ENCODE measurements around the gene ITGB1BP2.
"Not testable (repeated sequence)": the region's sequence is repeated elsewhere in the genome, so short reads cannot be mapped to it uniquely, and the experiment has no call there.

ITGB1BP2 gene

GRCh38 chrX:71285929-71286328, 15.6 kb upstream of the ITGB1BP2 start:
- Mint-ChIP-seq H3K27ac (no peak overlapping the region), H3K9me3 (no peaks in the 10 kb centered on the region), H3K27me3 (no peaks in the 10 kb centered on the region), H3K4me1 (peaks cover 28% of the 10 kb centered on the region), H3K36me3 (peaks cover 24% of the 10 kb centered on the region), H3K4me3 (peak overlapping the region; percentile 95)
- DNase-seq, result no peak
- CTCF ChIA-PET, result no interaction called here

- Mint-ChIP-seq H3K27me3 (no peaks in the 10 kb centered on the region), H3K27ac (no peak overlapping the region), H3K4me3 (no peak overlapping the region), H3K9me3 (no peaks in the 10 kb centered on the region), H3K36me3 (peaks cover 28% of the 10 kb centered on the region), H3K4me1 (peaks cover 10% of the 10 kb centered on the region)
- CTCF ChIA-PET, result interaction anchor here (1.0 kb wide), 1 partner anchor 75 kb away, joined by 3 read pairs; the partner anchor contains the start of gene TAF1
- no peak for DNase-seq
These were observed 10.2 kb upstream of the ITGB1BP2 start for GRCh38 chrX:71291381-71291780.

GRCh38 chrX:71292669-71293365, 8.7 kb upstream of the ITGB1BP2 start:
- Mint-ChIP-seq H3K36me3 (peaks cover 42% of the 10 kb centered on the region), H3K27me3 (no peaks in the 10 kb centered on the region), H3K9me3 (no peaks in the 10 kb centered on the region), H3K4me3 (no peak overlapping the region), H3K27ac (no peak overlapping the region), H3K4me1 (peaks cover 7% of the 10 kb centered on the region)
- CTCF ChIA-PET, result interaction anchor here (0.6 kb wide), 1 partner anchor 253 kb away, joined by 4 read pairs; no protein-coding TSS in a partner anchor
- DNase-seq, result no peak

DNA sequence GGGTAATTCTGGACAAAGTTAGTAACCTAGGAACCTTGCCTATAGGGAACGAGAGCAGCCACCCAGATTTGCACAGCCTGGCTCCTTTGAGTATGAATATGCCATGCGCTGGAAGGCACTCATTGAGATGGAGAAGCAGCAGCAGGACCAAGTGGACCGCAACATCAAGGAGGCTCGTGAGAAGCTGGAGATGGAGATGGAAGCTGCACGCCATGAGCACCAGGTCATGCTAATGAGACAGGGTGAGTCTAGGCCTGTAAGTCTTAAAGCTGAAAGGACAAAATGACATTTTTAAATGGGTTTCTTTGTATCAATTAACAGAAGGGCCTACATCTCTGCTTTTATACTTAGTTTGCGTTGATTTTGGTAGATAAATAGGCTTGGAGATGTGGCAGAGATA, 4.7 kb upstream of the ITGB1BP2 start:
- Mint-ChIP-seq H3K4me3 (no peak overlapping the region), H3K27me3 (no peaks in the 10 kb centered on the region), H3K36me3 (peaks cover 55% of the 10 kb centered on the region), H3K9me3 (no peaks in the 10 kb centered on the region), H3K27ac (no peak overlapping the region), H3K4me1 (peaks cover 9% of the 10 kb centered on the region)
- DNase-seq, result no peak
- CTCF ChIA-PET, result no interaction called here

DNA sequence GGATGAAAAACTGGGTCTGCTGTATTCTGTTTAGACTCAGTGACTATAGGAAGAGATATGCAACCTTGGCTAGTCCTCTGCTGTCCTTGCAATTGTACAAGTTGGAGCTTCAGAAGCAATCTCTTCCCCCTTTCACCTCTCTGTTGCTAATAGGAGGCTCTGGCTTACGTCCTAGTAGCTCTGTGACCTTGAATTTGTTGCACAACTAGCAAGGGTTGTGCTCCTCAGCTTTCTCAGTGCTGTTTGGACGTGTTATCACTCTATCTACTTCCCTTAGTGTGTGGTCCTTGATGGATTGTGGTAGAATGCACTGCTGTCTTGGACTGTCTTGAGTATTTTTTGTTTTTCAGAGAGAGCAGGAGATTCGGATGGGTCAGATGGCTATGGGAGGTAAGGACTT, 3.4 kb upstream of the ITGB1BP2 start:
- peaks cover 62% of the 10 kb centered on the region for H3K36me3 Mint-ChIP-seq
- peaks cover 18% of the 10 kb centered on the region for H3K4me1 Mint-ChIP-seq
- no peak for DNase-seq
- CTCF ChIA-PET, result interaction anchor here (0.7 kb wide), 1 partner anchor 254 kb away, joined by 3 read pairs; no protein-coding TSS in a partner anchor
- no peak overlapping the region for H3K27ac Mint-ChIP-seq
- H3K27me3 Mint-ChIP-seq, result no peaks in the 10 kb centered on the region
- H3K4me3 Mint-ChIP-seq, result no peak overlapping the region
- H3K9me3 Mint-ChIP-seq, result no peaks in the 10 kb centered on the region

GRCh38 chrX:71300064-71300463, 1.5 kb upstream of the ITGB1BP2 start:
- CTCF ChIA-PET, H3K9me3 Mint-ChIP-seq, H3K27me3 Mint-ChIP-seq, H3K27ac Mint-ChIP-seq, DNase-seq, H3K4me3 Mint-ChIP-seq: not testable (repeated sequence)
- Mint-ChIP-seq H3K36me3 (peaks cover 68% of the 10 kb centered on the region), H3K4me1 (peaks cover 18% of the 10 kb centered on the region)

DNA sequence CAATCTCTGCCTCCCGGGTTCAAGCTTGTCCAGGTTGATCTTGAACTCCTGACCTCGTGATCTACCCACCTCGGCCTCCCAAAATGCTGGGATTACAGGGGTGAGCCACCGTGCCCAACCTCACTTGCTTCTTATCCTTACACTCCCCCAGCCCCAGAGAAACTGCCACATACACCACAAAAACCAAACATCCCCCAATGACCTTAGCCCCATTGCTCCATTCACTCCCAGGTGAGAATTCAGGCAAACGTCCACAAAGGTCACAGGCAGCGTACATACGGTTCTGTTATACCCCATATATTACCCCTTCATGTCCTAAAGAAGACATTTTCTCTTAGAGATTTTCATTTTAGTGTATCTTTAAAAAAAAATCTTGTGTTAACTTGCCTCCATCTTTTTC, 1.1 kb upstream of the ITGB1BP2 start:
- CTCF ChIA-PET, H3K27ac Mint-ChIP-seq: not testable (repeated sequence)

DNA sequence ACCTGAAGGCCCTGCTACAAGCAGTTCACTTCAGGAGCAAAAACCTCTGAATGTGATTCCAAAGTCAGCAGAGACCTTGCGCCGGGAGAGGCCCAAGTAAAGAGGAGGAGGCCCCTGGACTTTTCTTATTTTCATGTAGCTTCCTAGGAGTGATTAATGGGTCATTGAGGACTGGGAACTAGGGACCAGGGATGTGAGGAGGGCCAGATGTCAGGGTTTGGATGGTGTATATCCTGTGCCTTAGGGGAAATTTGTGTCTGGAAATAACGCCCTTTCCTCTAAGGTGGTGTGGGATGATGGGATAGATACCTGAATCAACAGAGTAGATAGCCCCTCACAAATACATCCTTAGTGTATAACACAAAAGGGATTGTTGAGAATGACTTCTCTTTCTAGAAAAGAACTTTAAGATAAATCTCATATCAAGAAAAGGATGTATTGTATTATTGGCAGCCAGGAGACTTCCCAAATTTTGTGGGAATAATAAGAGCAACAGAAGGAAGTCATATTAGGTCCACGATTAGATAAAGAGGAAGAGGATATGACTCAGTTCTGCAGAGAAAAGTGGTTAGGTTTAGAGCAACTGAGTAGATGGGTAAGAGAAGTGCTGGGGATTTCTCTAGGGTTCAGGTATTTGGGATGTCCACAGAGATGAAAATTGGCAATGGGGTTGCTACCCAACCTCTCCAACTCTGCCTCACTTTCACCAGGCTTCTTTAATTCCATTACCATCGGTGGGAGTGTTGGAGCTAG, 1.1 kb downstream of the ITGB1BP2 start:
- DNase-seq, result no peak
- CTCF ChIA-PET, result no interaction called here
- Mint-ChIP-seq H3K4me1 (peaks cover 18% of the 10 kb centered on the region), H3K4me3 (no peak overlapping the region), H3K27ac (peak overlapping the region; percentile 65), H3K27me3 (no peaks in the 10 kb centered on the region), H3K9me3 (no peaks in the 10 kb centered on the region), H3K36me3 (peaks cover 54% of the 10 kb centered on the region)

More for the DNA sequence above, 1.1 kb upstream of the ITGB1BP2 start:
- H3K9me3 Mint-ChIP-seq, DNase-seq, H3K4me3 Mint-ChIP-seq, H3K27me3 Mint-ChIP-seq: not testable (repeated sequence)
- Mint-ChIP-seq H3K36me3 (peaks cover 68% of the 10 kb centered on the region), H3K4me1 (peaks cover 18% of the 10 kb centered on the region)

DNA sequence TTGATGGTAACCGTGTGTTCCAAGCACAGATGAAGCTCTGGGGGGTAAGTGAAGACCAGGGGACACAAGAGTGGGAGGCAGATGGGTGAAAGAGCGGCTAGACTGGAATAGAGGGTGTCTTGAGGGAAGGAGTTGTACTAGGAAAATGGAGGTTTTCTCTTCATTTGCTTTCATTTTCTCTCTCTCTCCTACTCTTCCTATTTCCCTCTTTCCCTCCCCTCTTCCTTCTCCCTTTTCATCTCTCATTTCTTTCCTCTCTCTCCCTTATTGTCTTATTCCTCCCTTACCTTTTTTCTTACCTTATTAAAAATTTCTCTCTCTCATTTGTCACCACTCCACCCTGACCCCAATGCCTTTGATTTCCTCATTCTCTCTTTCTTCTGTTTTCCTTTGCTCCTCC, 3.0 kb downstream of the ITGB1BP2 start:
- Mint-ChIP-seq H3K9me3 (no peaks in the 10 kb centered on the region), H3K36me3 (peaks cover 44% of the 10 kb centered on the region), H3K4me1 (peaks cover 18% of the 10 kb centered on the region), H3K4me3 (no peak overlapping the region), H3K27ac (no peak overlapping the region), H3K27me3 (no peaks in the 10 kb centered on the region)
- DNase-seq, result no peak
- CTCF ChIA-PET, result no interaction called here

DNA sequence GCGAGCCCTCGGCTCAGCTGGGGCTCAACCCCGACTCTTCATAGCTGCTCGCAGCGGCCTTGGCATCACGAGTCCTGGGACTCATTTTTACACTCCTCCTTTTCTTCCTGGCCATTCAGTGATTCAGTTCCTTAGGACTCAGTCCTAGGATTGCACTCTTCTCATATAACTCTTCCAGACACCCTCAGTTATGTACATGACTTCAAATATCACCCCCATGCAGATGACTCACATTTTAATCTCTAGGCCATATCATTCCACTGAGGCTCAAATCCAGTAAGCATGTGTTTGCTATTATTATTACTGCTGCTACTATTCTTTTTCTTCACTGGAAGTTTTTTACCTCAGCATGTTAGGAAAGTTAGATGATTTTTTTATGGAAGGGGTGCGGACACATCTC, 14.4 kb downstream of the ITGB1BP2 start:
- CTCF ChIA-PET, result no interaction called here
- Mint-ChIP-seq H3K4me3 (no peak overlapping the region), H3K9me3 (no peaks in the 10 kb centered on the region), H3K27ac (no peak overlapping the region), H3K27me3 (no peaks in the 10 kb centered on the region), H3K4me1 (no peaks in the 10 kb centered on the region), H3K36me3 (no peaks in the 10 kb centered on the region)
- DNase-seq, result no peak

DNA sequence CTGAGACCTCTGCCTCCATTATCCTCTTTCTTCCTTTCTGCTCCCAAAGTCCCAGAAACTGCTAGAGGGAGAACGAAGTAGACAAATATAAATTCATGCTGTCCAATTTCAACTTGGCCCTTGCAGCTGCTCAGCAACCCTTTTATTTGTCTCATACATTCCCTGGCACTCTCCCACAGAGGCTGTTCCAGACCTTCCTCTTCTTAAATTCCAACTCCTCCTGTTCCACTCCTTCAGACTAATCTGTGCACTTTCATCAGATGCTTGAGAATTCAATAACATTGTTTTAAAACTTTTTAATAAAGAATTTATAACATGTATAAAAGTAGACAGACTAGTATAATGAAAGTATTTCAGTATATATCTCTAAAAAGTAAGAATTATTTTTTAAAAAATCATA, 15.4 kb downstream of the ITGB1BP2 start:
- H3K9me3 Mint-ChIP-seq, DNase-seq, H3K27me3 Mint-ChIP-seq, H3K36me3 Mint-ChIP-seq, CTCF ChIA-PET, H3K4me1 Mint-ChIP-seq, H3K4me3 Mint-ChIP-seq, H3K27ac Mint-ChIP-seq: not testable (repeated sequence)

DNA sequence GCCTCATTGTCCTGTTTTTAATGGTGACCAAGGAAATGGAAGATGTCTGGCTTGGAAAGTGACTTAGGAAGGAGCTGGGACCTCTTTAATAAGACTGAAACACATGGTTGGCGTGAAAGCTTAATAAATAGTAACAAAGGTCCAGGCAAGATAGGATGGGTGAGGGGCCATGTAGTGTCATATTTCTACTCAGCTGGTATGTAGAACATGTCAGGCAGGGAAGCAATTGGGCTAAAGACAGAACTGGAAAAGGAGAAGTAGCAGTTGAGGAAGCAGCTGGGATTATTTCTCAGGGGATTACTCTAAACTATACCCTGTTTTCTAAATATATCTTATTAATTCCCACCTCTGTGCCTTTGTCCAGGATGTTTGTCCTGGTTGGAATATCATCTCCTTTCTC, 18.6 kb downstream of the ITGB1BP2 start:
- no peak for DNase-seq
- no peaks in the 10 kb centered on the region for H3K4me1 Mint-ChIP-seq
- peaks cover 11% of the 10 kb centered on the region for H3K36me3 Mint-ChIP-seq
- no peak overlapping the region for H3K4me3 Mint-ChIP-seq
- H3K9me3 Mint-ChIP-seq, result peaks cover 1% of the 10 kb centered on the region
- no peak overlapping the region for H3K27ac Mint-ChIP-seq
- CTCF ChIA-PET, result interaction anchor here (0.6 kb wide), 1 partner anchor 439 kb away, joined by 3 read pairs; no protein-coding TSS in a partner anchor
- H3K27me3 Mint-ChIP-seq, result no peaks in the 10 kb centered on the region

DNA sequence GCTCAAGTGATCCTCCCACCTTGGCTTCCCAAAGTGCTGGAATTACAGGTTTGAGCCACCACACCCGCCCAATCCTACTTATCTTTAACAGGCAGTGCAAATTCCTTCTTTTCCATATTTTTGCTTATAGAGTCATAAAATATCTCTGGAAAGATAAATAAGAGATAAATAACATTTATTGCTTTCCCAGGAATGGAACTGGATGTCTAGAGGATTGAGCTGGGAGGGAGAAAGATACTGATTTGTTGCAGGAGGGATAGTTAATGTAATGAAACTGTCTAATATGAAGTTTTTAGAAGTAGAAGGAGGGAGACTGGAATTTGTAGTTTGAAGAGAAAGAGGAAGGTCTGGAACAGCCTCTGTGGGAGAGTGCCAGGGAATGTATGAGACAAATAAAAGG, 20.2 kb downstream of the ITGB1BP2 start:
- Mint-ChIP-seq H3K9me3 (peaks cover 4% of the 10 kb centered on the region), H3K27me3 (no peaks in the 10 kb centered on the region), H3K36me3 (peaks cover 13% of the 10 kb centered on the region), H3K4me1 (no peaks in the 10 kb centered on the region), H3K4me3 (no peak overlapping the region), H3K27ac (no peak overlapping the region)
- DNase-seq, result no peak
- CTCF ChIA-PET, result no interaction called here

GRCh38 chrX:71324452-71324851, 22.9 kb downstream of the ITGB1BP2 start:
- H3K9me3 Mint-ChIP-seq, DNase-seq, H3K27ac Mint-ChIP-seq, H3K4me1 Mint-ChIP-seq, H3K27me3 Mint-ChIP-seq, CTCF ChIA-PET, H3K4me3 Mint-ChIP-seq: not testable (repeated sequence)
- peaks cover 19% of the 10 kb centered on the region for H3K36me3 Mint-ChIP-seq

DNA sequence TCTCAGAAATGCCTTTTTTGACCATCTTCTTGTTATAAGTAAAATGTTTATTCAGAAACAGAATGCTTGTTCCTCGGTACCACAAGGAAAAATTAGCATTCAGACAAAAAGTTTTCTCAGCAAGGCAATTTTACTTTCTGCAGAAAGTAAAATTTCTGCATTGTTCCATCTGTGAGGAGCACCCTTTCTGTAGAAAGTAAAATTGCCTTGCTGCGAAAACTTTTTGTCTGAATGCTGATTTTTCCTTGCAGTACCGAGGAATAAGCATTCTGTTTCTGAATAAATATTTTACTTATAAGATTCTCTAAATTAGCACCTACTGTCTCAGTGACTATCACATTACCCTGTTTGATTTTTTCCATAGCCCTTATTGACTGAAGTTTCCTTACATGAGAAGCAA, 24.8 kb downstream of the ITGB1BP2 start:
- Mint-ChIP-seq H3K27me3 (no peaks in the 10 kb centered on the region), H3K36me3 (peaks cover 19% of the 10 kb centered on the region), H3K27ac (no peak overlapping the region), H3K4me3 (no peak overlapping the region), H3K4me1 (no peaks in the 10 kb centered on the region), H3K9me3 (peaks cover 7% of the 10 kb centered on the region)
- CTCF ChIA-PET, result no interaction called here
- no peak for DNase-seq

All from activated naive CD4-positive, alpha-beta T cell treated with anti-CD3 and anti-CD28 coated beads, Interleukin-2, amount 10 ng/mL, durations not matched to agents 7 days and 5 days (primary cell).